ENCODE data around the gene MOK.

MOK gene

DNA sequence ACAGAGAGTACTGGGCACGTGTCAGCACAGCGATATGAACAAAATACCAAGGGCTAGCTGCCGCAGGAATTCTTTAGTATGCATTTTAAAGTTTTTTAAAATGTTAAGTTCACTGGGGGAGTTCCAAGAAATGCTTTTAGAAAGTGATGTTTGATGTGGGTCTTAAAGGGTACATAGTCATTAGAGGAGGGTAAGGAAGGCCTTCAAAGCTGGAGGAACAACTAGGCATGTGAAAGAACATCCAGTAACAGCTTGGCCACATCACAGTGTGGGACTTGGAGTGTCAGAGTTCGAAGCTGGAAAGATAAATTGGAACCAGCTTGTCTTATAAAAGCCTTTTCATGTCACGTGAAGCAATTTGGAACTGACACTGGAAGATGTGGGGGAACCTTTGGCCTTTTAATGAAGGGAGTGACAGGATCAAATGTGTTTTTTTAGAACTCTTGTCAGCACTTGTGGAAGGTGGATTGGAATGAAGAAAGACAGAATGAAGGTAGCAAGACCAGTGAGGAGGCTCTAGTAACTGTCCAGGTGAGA lies 107.6 kb downstream of the MOK start:
- DNase-seq: no peak

DNA sequence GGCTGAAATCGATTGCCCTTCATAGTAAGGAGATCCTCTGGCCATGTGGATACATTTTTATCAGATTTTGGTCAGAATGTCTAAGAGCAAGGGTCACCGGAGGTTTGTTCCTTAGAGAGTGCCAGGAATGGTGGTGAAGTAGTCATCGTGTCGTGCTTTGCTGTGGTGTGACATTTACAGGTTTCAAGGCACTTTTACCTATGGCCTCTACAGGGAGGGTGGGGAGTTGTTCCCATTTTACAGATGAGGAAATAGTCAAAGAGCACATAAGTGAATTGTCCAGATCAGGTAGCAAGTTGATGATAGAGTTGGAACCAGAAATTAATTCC lies 108.1 kb downstream of the MOK start:
- DNase-seq: no peak

- no peak for DNase-seq
These were observed 108.7 kb downstream of the MOK start for GRCh38 chr14:102196039-102196901.

GRCh38 chr14:102195446-102195845 lies 109.5 kb downstream of the MOK start:
- no peak for DNase-seq

DNA sequence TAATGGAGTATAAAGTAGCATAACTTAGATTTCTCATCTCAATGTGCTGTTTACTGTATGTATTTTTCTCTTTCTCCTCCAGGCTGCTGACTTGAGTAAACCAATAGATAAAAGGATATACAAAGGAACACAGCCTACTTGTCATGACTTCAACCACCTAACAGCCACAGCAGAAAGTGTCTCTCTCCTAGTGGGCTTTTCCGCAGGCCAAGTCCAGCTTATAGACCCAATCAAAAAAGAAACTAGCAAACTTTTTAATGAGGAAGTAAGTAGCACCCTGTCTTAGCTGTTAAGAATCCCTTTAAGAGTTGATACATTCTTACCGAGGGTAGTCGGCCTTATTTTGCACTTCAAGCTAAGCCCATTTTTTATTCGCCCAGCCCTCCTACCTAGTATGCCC lies 110.1 kb downstream of the MOK start:
- no peak for DNase-seq

GRCh38 chr14:102192840-102193502 lies 112.0 kb downstream of the MOK start:
- DNase-seq: no peak

GRCh38 chr14:102189874-102190273 lies 115.1 kb downstream of the MOK start:
- no peak for DNase-seq

DNA sequence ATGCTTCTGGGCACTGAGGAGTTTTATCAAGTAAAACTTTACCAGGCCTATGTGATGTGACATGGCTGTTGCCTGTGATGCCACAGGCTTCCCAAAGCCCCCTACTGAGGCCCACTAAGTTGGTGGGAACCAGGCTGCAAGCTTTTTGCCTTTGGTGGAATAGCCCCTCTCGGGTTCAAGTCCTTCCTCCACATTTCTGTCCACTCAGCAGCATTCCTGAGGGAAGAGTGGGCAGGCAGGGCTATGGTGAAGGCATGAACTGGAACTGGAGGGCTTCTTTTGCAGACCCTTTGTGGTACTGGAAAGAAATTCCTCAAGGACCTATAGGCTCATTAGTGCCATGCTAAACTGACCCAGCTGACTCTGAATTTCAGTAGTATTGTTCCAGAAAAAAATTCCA lies 116.8 kb downstream of the MOK start:
- no peak for DNase-seq

DNA sequence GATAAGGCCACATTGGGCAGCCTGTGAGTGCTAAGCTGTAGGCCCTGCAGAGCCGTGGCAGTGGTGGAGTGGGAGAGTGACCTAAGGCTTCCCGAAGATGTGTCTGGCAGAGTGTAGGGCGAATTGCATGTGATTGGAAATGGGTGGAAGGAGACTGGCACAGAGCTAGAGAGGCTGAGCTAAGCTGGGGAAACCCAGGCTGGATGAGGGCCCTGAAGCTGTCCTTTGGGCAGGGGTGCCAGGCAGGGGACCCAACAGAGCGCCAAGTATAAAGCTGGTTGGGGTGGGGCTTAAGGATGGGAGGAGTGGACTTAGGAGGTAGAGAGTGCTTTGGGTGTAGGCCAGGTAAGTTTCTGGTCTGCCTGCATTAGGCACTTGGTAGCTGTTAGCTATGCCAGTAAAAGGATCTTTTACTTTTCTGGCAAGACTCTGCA lies 117.4 kb downstream of the MOK start:
- DNase-seq: no peak

DNA sequence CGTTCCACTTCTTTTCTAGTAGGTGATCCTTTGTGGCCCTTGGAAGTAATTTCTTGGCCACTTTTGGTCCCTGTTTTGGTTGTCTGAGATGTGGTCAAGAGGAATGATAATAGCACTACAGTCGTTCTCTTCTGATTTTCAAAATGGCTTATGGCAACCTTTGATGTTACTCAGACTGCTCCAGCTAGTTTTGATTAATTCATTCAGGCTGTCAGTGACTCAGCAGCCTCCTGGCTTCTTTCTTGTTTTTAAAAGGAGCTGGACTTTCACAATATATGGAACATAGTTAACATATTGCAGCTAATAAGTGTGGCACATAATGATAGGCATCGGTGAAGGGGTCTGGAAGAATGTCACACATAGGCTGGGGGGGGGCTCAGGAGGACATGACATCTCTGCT lies 117.9 kb downstream of the MOK start:
- DNase-seq: no peak

DNA sequence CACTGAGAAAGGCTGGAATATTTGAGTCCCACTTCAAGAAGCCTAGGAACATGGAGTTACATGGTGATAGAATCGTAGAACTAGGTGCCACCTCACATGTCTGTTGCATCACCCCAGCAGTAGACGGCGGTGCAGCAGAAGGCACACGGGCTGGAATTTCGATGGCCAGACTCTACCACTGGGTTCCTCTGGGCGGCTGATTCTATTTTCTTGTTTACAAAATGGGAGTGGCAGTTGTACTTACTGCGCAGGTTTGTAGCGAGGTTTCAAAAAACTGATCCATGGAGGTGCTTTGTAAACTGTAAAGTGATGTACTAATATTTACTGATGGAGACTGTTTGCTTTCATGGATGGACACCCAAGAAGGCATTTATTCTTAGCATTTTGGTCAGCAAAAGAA lies 119.6 kb downstream of the MOK start:
- DNase-seq: no peak

DNA sequence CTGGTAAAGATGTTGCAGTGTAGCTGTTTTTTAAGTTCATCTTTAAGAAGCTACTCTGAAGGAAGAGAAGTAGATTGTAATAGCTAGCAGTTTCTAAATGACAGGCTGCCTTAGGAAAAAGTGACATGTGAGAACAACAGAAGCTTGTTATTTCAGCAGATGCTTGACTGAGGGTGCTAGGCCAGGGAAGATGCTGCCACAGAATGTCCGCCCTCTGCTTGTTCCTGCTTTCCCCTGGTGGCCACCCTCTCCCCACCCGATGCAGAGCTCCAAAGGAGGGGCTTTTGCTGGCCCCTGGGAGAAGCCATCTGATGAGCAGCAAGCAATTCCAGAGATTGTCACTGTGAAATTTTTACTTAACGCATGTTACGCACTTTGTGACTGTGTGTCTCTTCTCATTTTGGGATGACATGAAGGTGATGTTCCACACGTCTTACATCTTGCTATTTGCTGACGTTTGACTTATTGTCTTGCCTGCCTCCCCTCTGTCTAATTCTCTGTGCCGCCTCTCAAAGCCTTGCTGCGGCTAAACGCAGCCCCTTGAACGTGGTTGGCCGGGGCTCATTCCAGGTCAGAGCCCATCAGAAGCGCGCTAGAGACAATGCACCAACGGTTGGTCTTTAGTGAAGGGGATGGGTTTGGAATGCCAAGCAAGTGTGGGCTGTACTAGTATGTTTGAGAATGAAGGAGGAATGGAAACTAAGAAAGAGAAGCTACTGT lies 120.5 kb downstream of the MOK start:
- no peak for DNase-seq

DNA sequence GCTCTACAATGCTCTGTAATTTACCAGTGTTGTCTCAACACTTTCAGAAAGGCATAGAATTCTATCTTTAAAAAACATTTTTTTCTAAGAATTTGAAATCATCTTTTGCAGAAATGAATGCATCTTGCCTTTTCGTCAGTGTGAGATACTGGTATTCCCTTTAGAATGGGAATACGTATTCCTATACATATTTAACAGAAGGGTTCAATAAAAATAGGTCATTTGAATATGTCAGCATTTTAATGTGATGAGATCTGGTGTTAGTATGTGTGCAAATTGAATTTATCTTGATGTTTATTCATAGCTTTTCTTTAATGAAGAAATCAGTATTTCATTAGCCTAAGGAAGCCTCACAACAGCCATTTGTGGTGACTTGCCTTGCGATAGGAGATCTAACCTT lies 121.1 kb downstream of the MOK start:
- no peak for DNase-seq

GRCh38 chr14:102182936-102183619 lies 121.9 kb downstream of the MOK start:
- DNase-seq: no peak

GRCh38 chr14:102182190-102182589 lies 122.8 kb downstream of the MOK start:
- DNase-seq: no peak

- no peak for DNase-seq
These were observed 123.8 kb downstream of the MOK start for GRCh38 chr14:102181187-102181586.

DNA sequence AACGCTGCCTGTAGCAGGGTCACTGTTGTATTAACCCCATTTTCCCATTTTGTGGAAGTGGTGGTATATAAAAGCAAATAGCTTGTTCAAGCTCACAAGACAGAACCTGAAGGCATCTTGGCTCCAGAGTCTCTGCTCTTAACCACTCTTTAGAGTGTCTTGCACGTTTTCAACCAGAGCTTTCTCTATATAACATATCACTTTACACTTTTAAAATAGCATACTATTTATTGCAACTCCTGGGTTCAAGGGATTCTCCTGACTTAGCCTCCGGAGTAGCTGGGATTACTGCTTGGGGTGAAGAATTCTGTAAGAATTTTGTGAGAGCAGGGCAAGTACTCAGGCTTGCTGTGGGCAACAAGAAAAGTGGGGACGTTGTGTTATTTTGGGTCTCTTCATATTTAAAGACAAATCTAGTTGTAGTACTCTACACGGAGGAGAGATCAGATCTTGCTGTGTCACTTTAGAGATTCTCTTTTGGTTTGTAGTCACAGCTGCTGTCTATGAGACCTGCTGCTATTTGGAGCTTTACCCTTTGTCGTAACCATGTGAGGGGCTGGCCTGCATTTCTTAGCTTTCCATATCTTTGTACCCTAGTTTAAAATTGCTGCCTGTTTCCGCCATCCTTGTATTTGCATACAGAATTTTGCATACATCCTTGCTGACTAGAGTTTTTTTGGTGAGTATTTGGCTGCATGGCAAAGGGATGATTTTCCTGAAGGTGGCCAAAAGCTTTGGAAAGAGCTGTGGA lies 124.5 kb downstream of the MOK start:
- no peak for DNase-seq
